PC-9 (cell line): ENCODE results near the gene CCP110. TPM values are rescaled to one million over a fixed set of nuclear protein-coding genes. Genes with fewer than 3 reads are reported as not detected.

ENCODE experiments used
- BruUV-seq: library from RNA; stranded (reverse); fragments of 400-500 nt; replicated peaks from 2 replicates; lab custom pipeline; 2021; lab: Mats Ljungman, UMichigan
- CTCF ChIA-PET: fragments of 300-600 bp; sonication (Branson Sonifier 250); formaldehyde crosslinking; loops from one replicate; lab custom pipeline; 2022; ENCODE audit warnings: antibody characterized with exemption; lab: Charles Lee
- POLR2A ChIA-PET: fragments of 300-600 bp; sonication (Branson Sonifier 250); formaldehyde crosslinking; loops from one replicate; lab custom pipeline; 2022; ENCODE audit warnings: antibody characterized with exemption; ENCODE audit not compliant: unreplicated experiment; lab: Charles Lee
- DNase-seq, 2 experiments: peaks; one replicate each; pipeline versions ENCODE4 v3.0.0 to v3.0.0-alpha.2; 2015 to 2022; ENCODE audit warnings: mixed read lengths in 1 of 2
- H2AFZ ChIP-seq: fragments of 200-600 bp; sonication (generic); 2 replicates; pipeline ENCODE4 v1.8.1; 2017; ENCODE audit warnings: antibody characterized with exemption
- H3F3A ChIP-seq: fragments of 200-600 bp; sonication (generic); 2 replicates; pipeline ENCODE4 v1.8.1; 2017; ENCODE audit warnings: antibody characterized with exemption, mild to moderate bottlenecking, low read depth; ENCODE audit not compliant: insufficient read depth
- H3K27ac ChIP-seq: fragments of 200-600 bp; sonication (generic); 2 replicates; pipeline ENCODE4 v1.6.1; 2016; ENCODE audit warnings: mixed run types
- H3K27me3 ChIP-seq: fragments of 200-600 bp; sonication (generic); 2 replicates; pipeline ENCODE4 v1.6.1; 2016; ENCODE audit warnings: low read depth, mixed run types; ENCODE audit not compliant: insufficient read depth
- H3K36me3 ChIP-seq: fragments of 200-600 bp; sonication (generic); 2 replicates; pipeline ENCODE4 v1.6.1; 2016; ENCODE audit warnings: low read depth, mixed run types
- H3K4me1 ChIP-seq: fragments of 200-600 bp; sonication (generic); replicated peaks from 2 replicates; pipeline ENCODE4 v1.6.1; 2016; ENCODE audit warnings: mixed run types; ENCODE audit not compliant: insufficient read depth
- H3K4me2 ChIP-seq: fragments of 200-600 bp; sonication (generic); 2 replicates; pipeline ENCODE4 v1.6.1; 2017; ENCODE audit warnings: mixed run types
- H3K4me3 ChIP-seq: fragments of 200-600 bp; sonication (generic); 2 replicates; pipeline ENCODE4 v1.6.1; 2016; ENCODE audit warnings: mixed run types
- H3K79me2 ChIP-seq: fragments of 200-600 bp; sonication (generic); 2 replicates; pipeline ENCODE4 v1.6.1; 2017; ENCODE audit warnings: low read depth, mixed run types
- H3K9me2 ChIP-seq: fragments of 200-600 bp; sonication (generic); 2 replicates; pipeline ENCODE4 v1.8.1; 2017; ENCODE audit warnings: mild to moderate bottlenecking; ENCODE audit not compliant: insufficient read depth
- H3K9me3 ChIP-seq: fragments of 200-600 bp; sonication (generic); 2 replicates; pipeline ENCODE4 v1.8.1; 2016; ENCODE audit warnings: low read depth; ENCODE audit not compliant: insufficient read depth
- H4K20me1 ChIP-seq: fragments of 200-600 bp; sonication (generic); 2 replicates; pipeline ENCODE4 v1.8.1; 2017; ENCODE audit not compliant: insufficient read depth
- CTCF ChIP-seq: fragments of 200-600 bp; sonication (generic); conservative IDR thresholded peaks from 2 replicates; pipeline ENCODE4 v1.6.1; 2017; ENCODE audit warnings: mixed run types, antibody characterized with exemption, mild to moderate bottlenecking, moderate library complexity
- EZH2 ChIP-seq: fragments of 200-600 bp; sonication (generic); IDR thresholded peaks from 2 replicates; pipeline ENCODE4 v1.8.0; 2017; ENCODE audit warnings: antibody characterized with exemption, low read depth
- intact Hi-C: fragments of 100-400 bp; cut with micrococcal nuclease; formaldehyde crosslinking; loops from one replicate; pipeline ENCODE4 v1.10.0; 2022; ENCODE audit not compliant: unreplicated experiment
- total RNA-seq: library from RNA; stranded (reverse); gene quantifications from 2 replicates; pipeline ENCODE4 v1.2.3, GENCODE V29; 2021

CCP110 gene
- total RNA-seq, 1 experiment from 2014 or later = 31.9 TPM

- Histone ChIP-seq H3F3A (peaks cover 21% of the 10 kb centered on the region), H3K9me2 (no peaks in the 10 kb centered on the region), H3K27me3 (no peaks in the 10 kb centered on the region), H3K4me1 (peaks cover 62% of the 10 kb centered on the region), H3K4me3 (peak overlapping the region; percentile 74; the same call in 1 of the 2 replicates), H4K20me1 (no peaks in the 10 kb centered on the region), H3K36me3 (no peaks in the 10 kb centered on the region), H3K79me2 (peaks cover 72% of the 10 kb centered on the region), H3K4me2 (peak overlapping the region; percentile 83), H3K9me3 (no peaks in the 10 kb centered on the region), H2AFZ (peak overlapping the region; percentile 19; the same call in 1 of the 2 replicates), H3K27ac (no peak overlapping the region)
- no peak for DNase-seq
- intact Hi-C loops = loop anchor here (2.0 to 10.0 kb wide), 6 partner anchors 110 to 722 kb away; partner anchors contain the start of genes ARL6IP1 and TMC7
- BruUV-seq = no TSS peak
- CTCF ChIA-PET = no interaction called here
- POLR2A ChIA-PET = no interaction called here
- TF ChIP-seq CTCF (no peak), EZH2 (no peak)
Observed at GRCh38 chr16:19522397-19522732, 1.4 kb upstream of the CCP110 start.

- POLR2A ChIA-PET = no interaction called here
- intact Hi-C loops = loop anchor here (2.0 to 10.0 kb wide), 6 partner anchors 110 to 722 kb away; partner anchors contain the start of genes ARL6IP1 and TMC7
- peak overlapping the region; percentile 83; the same call in 1 of the 2 replicates for H3K4me2 ChIP-seq
- H3K27ac ChIP-seq = no peak overlapping the region
- no peak overlapping the region for H3K4me3 ChIP-seq
- BruUV-seq = no TSS peak
- CTCF ChIA-PET = no interaction called here
- H3F3A ChIP-seq = peaks cover 19% of the 10 kb centered on the region
- H3K9me3 ChIP-seq = no peaks in the 10 kb centered on the region
- peaks cover 58% of the 10 kb centered on the region for H3K4me1 ChIP-seq
- no peak overlapping the region for H2AFZ ChIP-seq
- H4K20me1 ChIP-seq = no peaks in the 10 kb centered on the region
- TF ChIP-seq CTCF = no peak
- TF ChIP-seq EZH2 = no peak
- H3K79me2 ChIP-seq = peaks cover 69% of the 10 kb centered on the region
- H3K36me3 ChIP-seq = 0 out of 2 replicates have a peak, but pooled peaks cover 2% of the 10 kb centered on the region
- H3K9me2 ChIP-seq = no peaks in the 10 kb centered on the region
- no peak for DNase-seq
- H3K27me3 ChIP-seq = no peaks in the 10 kb centered on the region
Observed at GRCh38 chr16:19522760-19523159, 982 bp upstream of the CCP110 start.

DNA sequence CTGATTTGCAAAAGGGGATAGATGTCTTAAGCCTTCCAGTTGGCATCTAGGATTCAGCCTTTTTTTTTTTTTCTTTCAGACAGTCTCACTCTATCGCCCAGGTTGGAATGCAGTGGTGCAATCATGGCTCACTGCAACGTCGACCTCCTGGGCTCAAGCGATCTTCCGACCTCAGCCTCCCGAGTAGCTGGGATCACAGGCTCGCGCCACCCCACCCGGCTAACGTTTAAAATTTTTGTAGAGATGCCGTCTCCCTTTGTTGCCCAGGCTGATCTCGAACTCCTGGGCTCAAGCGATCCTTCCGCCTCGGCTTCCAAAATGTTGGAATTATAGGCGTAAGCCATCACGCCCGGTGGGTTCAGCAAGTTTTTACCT lies 571 bp upstream of the CCP110 start:
- H3K9me3 ChIP-seq = no peaks in the 10 kb centered on the region
- H3F3A ChIP-seq = peaks cover 14% of the 10 kb centered on the region
- no peak overlapping the region for H3K27ac ChIP-seq
- DNase-seq = no peak
- POLR2A ChIA-PET = interaction anchor here (0.6 to 0.9 kb wide), 3 partner anchors 15 to 141 kb away, joined by 3 to 7 read pairs (median 4); no protein-coding TSS in a partner anchor
- intact Hi-C loops = loop anchor here (2.0 to 10.0 kb wide), 6 partner anchors 111 to 722 kb away; partner anchors contain the start of genes ARL6IP1 and TMC7
- no peaks in the 10 kb centered on the region for H3K27me3 ChIP-seq
- CTCF ChIA-PET = no interaction called here
- no TSS peak for BruUV-seq
- H3K4me1 ChIP-seq = peaks cover 54% of the 10 kb centered on the region
- no peak overlapping the region for H2AFZ ChIP-seq
- H4K20me1 ChIP-seq = no peaks in the 10 kb centered on the region
- H3K4me2 ChIP-seq = peak overlapping the region; percentile 48
- peak overlapping the region; percentile 79; the same call in 1 of the 2 replicates for H3K4me3 ChIP-seq
- H3K79me2 ChIP-seq = peaks cover 65% of the 10 kb centered on the region
- no peaks in the 10 kb centered on the region for H3K9me2 ChIP-seq
- TF ChIP-seq CTCF (no peak), EZH2 (no peak)
- H3K36me3 ChIP-seq = 0 out of 2 replicates have a peak, but pooled peaks cover 6% of the 10 kb centered on the region
